Ammon's horn (tissue), 1 donor: ENCODE measurements around the gene ARHGAP6.

Experiments
- DNase-seq: peaks from one replicate; pipeline ENCODE4 v3.0.0-alpha.2; 2016; ENCODE audit warnings: low spot score

ARHGAP6 gene, protein sequence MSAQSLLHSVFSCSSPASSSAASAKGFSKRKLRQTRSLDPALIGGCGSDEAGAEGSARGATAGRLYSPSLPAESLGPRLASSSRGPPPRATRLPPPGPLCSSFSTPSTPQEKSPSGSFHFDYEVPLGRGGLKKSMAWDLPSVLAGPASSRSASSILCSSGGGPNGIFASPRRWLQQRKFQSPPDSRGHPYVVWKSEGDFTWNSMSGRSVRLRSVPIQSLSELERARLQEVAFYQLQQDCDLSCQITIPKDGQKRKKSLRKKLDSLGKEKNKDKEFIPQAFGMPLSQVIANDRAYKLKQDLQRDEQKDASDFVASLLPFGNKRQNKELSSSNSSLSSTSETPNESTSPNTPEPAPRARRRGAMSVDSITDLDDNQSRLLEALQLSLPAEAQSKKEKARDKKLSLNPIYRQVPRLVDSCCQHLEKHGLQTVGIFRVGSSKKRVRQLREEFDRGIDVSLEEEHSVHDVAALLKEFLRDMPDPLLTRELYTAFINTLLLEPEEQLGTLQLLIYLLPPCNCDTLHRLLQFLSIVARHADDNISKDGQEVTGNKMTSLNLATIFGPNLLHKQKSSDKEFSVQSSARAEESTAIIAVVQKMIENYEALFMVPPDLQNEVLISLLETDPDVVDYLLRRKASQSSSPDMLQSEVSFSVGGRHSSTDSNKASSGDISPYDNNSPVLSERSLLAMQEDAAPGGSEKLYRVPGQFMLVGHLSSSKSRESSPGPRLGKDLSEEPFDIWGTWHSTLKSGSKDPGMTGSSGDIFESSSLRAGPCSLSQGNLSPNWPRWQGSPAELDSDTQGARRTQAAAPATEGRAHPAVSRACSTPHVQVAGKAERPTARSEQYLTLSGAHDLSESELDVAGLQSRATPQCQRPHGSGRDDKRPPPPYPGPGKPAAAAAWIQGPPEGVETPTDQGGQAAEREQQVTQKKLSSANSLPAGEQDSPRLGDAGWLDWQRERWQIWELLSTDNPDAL (N-terminal part only)

DNA sequence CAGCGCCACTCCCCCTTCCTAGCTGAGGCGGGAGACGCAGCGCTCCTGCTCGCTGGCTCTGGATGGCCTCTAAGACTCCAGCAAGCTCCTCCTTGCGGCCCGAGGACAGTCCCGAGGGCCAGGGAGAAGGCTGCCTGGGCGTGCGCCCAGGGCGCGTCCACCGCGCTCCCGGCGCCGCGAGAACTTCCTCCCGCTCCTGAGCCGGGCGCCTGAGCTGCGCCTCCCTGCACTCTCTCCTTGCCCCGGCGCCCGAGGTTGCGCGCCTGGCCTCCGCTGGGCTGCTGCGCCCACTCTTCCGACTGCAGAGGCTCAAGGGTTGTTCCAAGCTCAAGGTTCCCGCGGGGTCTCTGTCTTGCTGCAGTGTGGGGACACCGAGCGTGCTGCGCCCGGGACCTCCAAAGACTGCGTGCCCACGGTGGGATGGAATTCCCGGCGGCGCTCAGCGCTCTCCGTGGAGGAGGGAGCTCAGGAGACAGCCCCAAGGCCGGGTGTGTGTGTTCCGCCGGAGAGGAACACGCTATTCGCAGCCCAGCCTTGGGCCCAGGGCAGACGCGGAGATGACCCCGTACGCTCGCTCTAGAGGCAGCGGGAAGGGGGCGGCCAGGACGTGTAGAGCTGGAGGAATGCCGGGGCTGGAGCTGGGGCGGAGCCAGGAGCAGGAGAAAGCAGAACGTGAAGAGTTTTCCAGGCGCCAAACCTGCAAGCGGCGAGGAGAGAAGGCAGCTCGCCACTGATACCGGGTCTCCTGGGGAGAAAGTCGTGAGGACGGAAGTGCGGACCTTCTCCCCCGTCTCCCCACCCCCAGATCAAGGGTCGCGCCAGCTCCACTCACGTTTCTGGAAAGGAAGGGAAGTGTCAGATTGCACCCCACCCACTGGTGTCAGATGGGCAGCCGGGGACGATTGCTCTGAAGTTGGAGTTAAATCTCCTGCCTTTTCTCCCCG lies at the start of gene ARHGAP6:
TSS of gene ARHGAP6 (minus strand) at position 753 of the 944 bp plus-strand sequence. CDS start 1,092 bp downstream, outside the sequence.
- peak; percentile 1 for DNase-seq

DNA sequence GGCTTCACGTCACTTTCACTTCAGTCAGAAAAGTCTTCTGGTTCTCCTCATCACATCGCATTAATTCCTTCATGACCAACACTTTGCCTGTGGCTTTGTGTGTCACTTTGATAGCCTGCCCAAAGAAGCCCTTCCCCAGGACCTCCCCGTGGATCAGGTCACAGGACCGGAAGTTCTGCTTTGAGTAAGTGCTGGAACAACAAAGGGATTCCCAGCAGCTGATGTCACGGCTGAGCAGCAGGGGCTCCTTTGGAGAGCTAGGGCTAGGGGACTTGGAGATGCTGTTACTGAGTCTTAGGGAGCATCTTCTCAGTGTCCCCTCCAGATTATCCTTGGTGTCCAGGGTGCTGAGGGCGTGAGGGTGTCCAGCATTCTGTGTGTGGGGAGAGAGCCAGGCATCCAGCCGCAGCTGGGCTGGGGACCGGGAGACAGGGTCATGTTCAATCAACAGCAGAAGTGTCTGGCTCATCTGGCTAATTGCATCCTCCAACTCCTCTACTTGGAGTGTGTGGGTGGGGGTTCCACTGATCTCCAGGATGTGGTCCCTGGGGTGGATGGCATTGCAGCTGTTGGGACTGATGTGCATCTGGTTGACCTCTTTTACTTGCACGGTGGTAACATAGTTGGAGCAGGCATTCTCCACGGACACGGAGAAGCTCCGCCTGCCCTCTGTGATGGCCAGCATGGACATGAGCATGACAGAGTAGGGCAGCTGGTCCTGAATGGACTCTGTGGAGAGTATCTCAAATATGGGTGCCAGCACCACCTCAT lies 39.2 kb upstream of the ARHGAP6 start:
- DNase-seq = no peak

- no peak for DNase-seq
These were observed 38.1 kb upstream of the ARHGAP6 start for GRCh38 chrX:11703855-11704254.

- no peak for DNase-seq
These were observed 37.4 kb upstream of the ARHGAP6 start for GRCh38 chrX:11702965-11703631.

- no peak for DNase-seq
These were observed 36.7 kb upstream of the ARHGAP6 start for GRCh38 chrX:11702420-11702819.

GRCh38 chrX:11698702-11699101 lies 33.0 kb upstream of the ARHGAP6 start:
- no peak for DNase-seq

- DNase-seq = no peak
These were observed 22.5 kb upstream of the ARHGAP6 start for GRCh38 chrX:11688201-11688600.

- no peak for DNase-seq
These were observed 21.4 kb upstream of the ARHGAP6 start for GRCh38 chrX:11687157-11687556.

DNA sequence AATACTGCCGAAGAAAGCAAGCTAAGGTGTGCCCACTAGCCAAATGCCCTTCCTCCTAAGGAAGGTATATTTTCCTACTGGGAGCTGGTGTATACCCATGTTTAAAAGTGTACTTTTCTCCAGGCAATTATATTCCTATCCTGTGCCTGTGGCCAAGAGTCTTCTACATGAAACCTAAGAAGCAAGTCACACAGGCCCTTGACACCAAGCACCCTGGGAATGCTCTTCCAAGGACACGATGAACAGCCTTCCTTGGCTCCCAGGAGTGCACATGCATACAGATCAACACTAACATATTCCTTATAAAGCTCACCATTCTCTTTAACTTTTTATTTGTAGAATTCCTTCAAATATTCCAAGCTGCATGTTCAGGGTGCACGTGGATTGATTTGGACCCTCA lies 17.3 kb upstream of the ARHGAP6 start:
- no peak for DNase-seq

DNA sequence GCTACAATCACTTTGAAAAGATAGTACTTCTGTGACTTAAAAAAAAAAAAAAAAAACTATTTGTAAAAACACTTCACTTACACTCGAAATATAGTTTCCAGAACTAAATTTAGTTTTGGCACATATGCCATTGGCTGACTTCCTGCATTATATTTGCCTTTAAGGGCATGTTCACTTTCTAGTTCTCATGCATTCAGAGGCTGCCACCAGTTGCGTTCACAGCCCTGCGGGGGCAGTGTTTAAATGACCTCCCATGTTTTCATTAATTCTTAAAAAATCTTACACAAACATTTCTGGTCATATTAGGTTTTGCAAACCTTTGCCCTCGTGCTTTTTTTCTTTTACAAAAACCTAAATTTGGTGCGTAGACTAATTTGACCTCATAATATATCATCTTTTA lies 12.4 kb upstream of the ARHGAP6 start:
- no peak for DNase-seq

- DNase-seq = no peak
These were observed 6.5 kb upstream of the ARHGAP6 start for GRCh38 chrX:11672213-11672612.

DNA sequence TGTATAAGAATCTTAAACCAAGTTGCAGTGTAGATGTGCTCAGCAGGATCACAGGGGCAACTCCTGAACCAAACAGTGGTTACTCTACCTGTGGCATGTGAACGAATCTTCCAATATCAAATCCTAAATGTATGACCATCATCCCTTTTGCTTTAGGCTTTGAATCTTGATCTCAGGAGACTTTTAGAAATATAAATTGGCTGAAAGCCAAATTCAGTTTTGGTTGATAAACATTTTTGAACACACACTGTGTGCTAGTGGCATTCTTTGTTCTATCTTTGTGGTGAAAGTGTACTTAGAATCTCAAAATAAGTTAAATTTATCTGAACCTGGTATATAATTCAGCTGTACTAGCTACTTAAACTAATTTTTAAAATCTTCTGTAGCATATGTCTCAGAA lies 4.6 kb upstream of the ARHGAP6 start:
- no peak for DNase-seq

GRCh38 chrX:11666952-11667685 lies 1.4 kb upstream of the ARHGAP6 start:
- DNase-seq = no peak

DNA sequence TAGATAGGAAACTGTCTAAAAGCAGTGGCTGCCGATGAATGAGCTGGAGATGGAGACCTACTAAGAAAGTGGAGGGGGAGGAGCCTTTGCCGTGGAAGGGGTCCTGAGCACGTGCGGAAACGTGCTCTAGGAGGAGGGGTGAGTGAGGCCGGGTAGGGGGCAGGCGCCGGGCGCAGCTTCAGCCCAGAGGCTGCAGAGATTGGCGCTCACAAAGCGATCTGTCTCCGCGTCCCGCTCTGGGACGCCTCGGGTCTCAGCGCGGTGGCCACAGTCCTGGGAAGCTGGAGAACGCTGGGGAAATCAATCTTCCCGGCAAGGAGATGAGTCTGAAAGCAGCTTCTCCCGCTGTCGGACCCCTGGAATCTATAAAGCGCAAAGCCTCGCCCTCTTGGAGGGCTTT lies 444 bp upstream of the ARHGAP6 start:
- no peak for DNase-seq

GRCh38 chrX:11664211-11665167 lies 1.2 kb downstream of the ARHGAP6 start:
- DNase-seq = no peak

DNA sequence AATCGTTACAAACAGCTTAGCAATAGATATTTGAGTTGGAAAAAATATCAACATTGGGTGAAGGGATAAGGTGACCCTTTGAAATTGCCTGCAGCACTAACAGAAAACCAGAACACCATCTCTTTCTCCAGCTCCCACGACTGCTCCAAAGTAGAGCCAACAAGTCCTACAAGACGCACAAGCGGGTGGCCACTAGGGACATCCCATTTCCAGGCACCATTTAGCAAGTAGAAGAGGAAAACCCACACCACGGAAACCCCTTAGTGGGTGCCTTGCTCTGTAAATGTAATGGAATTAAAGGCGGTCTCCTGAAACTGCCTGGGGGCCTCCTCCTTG lies 1.9 kb downstream of the ARHGAP6 start:
- no peak for DNase-seq

GRCh38 chrX:11655282-11656015 lies 10.3 kb downstream of the ARHGAP6 start:
- DNase-seq = no peak
